NB4 (cell line): Measurements from ENCODE around the gene FMNL2.

Experiments used
- POLR2A ChIP-seq: IDR thresholded peaks from 2 replicates; pipeline ENCODE4 v1.6.1; 2011; ENCODE audit warnings: mild to moderate bottlenecking; ENCODE audit not compliant: insufficient read length; ENCODE audit errors: extremely low read depth
- TF ChIP-seq, protein P1 (sequence below): IDR thresholded peaks from 2 replicates; pipeline ENCODE4 v1.6.1; 2011; ENCODE audit warnings: low read depth, low read length

DNA sequence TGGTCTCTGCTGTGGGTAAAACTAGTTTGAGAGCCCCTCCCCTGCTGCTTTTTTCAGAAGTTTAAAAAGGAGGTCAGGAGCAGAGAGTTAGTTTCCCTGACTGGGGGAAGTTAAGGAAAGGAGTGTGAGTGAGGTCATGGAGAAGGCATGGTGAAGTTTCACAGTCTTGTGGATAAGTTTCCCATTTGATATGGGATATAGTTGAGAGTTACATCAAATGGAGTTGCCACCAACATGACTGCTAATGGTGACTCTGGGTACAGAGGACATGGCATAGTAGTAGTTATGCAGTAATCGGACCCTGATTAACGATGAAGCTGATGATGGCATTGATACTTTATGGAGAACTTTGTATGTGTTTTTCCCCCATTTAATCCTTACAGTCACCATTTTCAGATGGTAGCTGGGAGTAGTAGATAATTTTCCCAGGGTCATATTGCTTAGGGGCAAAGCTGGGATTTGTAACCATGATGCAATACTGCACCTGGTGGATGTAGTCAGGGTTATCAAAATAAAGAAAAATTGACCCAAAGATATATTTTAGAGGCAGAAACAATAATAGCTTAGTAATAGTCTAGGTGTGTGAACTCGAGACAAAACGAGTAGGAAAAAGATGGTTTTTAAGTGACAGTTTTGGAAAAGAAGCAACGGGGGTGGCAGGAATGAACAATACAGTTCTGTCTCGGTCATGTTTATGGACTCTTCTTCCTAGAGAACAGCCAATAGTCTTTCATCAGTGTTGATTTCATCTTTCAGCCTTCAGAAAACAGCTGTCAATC, 74.6 kb downstream of the FMNL2 start:
- no peak for TF ChIP-seq POLR2A
- TF ChIP-seq, protein P1, sequence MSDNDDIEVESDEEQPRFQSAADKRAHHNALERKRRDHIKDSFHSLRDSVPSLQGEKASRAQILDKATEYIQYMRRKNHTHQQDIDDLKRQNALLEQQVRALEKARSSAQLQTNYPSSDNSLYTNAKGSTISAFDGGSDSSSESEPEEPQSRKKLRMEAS: no peak
